Omental fat pad (tissue), 4 donors: Measurements from ENCODE around the gene NOL4L. TPM values are rescaled to one million over a fixed set of nuclear protein-coding genes. Genes with fewer than 3 reads are reported as not detected.

Experiments used
- ATAC-seq: fragments of 150-250 bp; one replicate; pipeline ENCODE4 v1.9.1; 2016; ENCODE audit warnings: mild to moderate bottlenecking, moderate library complexity; ENCODE audit not compliant: low FRiP score
- DNase-seq: peaks from one replicate; pipeline ENCODE4 v3.0.0-alpha.2; 2019; ENCODE audit warnings: low spot score
- total RNA-seq, 4 donors: library from RNA; depleted of rRNA; stranded (reverse); fragments of >200 nt; gene quantifications; one replicate each; pipeline ENCODE4 v1.1.0, GENCODE V29; 2016
- TF ChIP-seq, protein P1 (sequence below), 3 donors: fragments of 450-650 bp; IDR thresholded peaks; one replicate each; pipeline ENCODE4 v1.5.1; 2016 to 2017; ENCODE audit warnings: antibody characterized with exemption in 3 of 3, mild to moderate bottlenecking in 3 of 3, moderate library complexity in 2 of 3

NOL4L gene
- total RNA-seq, 4 donors from 2014 or later, result 6.8 to 15.3 (median 13.6) TPM

GRCh38 chr20:32444474-32445220 lies 140.5 kb downstream of the NOL4L start:
- ATAC-seq, result no peak
- TF ChIP-seq, protein P1, sequence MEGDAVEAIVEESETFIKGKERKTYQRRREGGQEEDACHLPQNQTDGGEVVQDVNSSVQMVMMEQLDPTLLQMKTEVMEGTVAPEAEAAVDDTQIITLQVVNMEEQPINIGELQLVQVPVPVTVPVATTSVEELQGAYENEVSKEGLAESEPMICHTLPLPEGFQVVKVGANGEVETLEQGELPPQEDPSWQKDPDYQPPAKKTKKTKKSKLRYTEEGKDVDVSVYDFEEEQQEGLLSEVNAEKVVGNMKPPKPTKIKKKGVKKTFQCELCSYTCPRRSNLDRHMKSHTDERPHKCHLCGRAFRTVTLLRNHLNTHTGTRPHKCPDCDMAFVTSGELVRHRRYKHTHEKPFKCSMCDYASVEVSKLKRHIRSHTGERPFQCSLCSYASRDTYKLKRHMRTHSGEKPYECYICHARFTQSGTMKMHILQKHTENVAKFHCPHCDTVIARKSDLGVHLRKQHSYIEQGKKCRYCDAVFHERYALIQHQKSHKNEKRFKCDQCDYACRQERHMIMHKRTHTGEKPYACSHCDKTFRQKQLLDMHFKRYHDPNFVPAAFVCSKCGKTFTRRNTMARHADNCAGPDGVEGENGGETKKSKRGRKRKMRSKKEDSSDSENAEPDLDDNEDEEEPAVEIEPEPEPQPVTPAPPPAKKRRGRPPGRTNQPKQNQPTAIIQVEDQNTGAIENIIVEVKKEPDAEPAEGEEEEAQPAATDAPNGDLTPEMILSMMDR (IDR thresholded peaks at IDR 0.05), result no peak
- no peak for DNase-seq

DNA sequence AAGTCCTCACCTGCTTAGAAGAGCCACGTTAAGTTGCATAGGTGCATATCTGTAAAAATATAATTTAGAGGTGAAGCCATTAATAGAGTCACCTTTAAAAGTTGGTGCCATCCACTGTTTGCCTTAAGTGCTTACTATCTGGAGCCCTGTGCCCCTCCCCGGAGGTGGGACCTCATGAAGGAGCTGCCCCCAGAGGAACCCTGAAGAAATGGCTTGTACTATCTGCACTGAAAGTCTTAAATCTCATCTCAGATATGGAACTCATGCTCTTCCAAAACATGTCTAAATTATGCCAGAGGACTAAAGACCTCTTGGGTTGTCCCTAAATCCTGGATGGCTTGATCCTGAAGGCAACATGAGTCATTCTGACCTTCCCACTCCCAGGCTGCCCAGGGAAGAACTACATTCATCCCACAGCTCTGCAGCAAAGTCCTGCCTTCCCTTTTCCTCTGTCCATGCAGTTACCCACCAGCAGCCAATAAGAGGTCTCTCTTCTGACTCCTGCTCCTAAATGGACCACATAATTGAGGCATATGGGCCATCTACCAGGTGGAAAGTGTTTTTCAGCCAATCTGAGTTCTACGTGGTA lies 141.7 kb downstream of the NOL4L start:
- ATAC-seq (no peak), DNase-seq (no peak)
- TF ChIP-seq, protein P1 (IDR thresholded peaks at IDR 0.05), result no peak

DNA sequence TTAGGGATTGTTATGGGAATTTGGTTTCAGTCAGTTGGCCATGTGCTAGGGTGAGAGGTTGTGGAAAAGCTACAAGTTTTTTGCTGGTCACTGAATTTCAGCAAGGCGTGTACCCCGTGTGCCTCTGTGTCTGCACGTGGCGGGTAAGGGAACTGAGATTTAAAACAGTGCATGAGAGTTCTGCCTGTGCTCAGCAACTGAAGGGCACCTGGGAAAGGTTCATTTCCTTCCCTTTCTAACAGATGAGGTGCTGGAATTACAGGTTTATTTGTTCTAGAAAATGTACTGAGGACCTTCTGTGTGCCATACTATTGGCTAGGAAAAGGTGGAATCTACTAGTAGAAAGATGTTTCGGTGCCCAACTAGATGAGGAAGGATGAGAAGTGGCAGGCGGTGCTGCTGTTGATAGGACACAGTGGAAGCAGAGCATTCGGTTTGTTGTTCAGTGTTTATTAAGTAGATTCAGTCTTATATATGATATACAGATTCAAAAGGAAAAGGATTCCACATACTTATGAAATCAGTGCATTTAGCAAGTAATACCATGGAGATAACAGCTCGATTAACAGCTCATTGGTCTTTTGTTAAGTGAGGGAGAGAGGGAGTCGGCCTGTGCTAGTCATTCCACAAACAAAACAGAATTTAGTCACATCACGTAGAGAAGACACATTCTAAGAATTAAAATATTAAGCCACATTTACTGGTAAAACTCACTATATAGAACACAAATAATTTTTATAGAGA lies 142.3 kb downstream of the NOL4L start:
- ATAC-seq (no peak), DNase-seq (no peak)
- TF ChIP-seq, protein P1 (IDR thresholded peaks at IDR 0.05), result no peak

DNA sequence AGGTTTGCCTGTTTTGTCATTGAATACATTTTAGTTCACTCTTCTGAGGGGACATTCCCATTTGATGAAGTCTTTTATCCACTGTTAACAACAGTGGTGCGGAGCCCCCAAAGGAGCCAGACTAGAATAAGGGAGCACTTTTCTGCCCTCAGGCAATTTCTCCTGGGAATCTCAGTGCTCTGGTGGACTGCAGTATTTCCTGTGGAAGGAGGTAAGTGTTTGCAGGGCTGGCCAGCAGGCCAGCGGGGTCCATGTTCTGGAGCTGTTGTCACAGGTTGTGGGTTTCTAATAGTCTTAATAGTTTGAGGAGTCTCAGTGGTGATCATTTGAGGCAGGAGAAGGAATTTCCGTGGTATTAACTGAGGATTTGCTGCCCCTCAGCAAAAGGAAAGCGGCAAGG lies 143.5 kb downstream of the NOL4L start:
- TF ChIP-seq, protein P1 (IDR thresholded peaks at IDR 0.05), result no peak
- no peak for ATAC-seq
- no peak for DNase-seq

GRCh38 chr20:32440758-32441078 lies 144.4 kb downstream of the NOL4L start:
- TF ChIP-seq, protein P1 (IDR thresholded peaks at IDR 0.05), result no peak
- DNase-seq (no peak), ATAC-seq (no peak)

- TF ChIP-seq, protein P1 (IDR thresholded peaks at IDR 0.05), result no peak
- no peak for DNase-seq
These were observed 144.9 kb downstream of the NOL4L start for GRCh38 chr20:32440069-32440757.

More at GRCh38 chr20:32440069-32440757, 144.9 kb downstream of the NOL4L start:
- no peak for ATAC-seq
